ENCODE data around the gene USP20. TPM values are rescaled to one million over a fixed set of nuclear protein-coding genes. Genes with fewer than 3 reads are reported as not detected.

The USP20 gene
- total RNA-seq, 2 donors from 2014 or later = 14.5 to 23.4 TPM

GRCh38 chr9:129875687-129876395 lies 40.6 kb downstream of the USP20 start:
- no peak for DNase-seq
- H3K4me3 ChIP-seq = no peak overlapping the region

DNA sequence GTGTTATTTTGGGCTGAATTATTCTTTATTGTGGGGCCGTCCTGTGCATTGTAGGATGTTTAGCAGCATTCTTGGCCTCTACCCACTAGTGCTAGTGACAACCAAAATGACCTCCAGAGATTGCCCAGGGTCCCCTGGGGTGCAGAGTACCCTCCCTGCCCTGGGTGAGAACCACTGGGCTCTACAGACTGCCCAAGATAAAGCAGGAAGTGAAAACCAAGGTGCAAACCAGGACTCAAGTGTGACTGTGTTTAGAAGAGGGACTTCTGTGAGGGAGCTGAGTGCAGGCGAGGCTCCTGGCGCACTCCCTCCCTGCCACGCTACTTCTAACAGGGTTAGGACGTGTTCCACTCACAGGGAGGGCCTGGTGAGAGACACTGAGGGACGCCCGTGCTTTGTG lies 41.6 kb downstream of the USP20 start:
- DNase-seq (no peak), ATAC-seq (no peak)
- no peaks in the 10 kb centered on the region for H3K27me3 ChIP-seq
- WGBS, 2 donors = 89 to 100% methylated on average over 4 to 7 of the region's 7 CpGs
- no peak overlapping the region for H3K27ac ChIP-seq
- intact Hi-C loops (cut with DNase I) = no loop called here
- peaks cover 4 to 5% of the 10 kb centered on the region in 2 donors for H3K36me3 ChIP-seq (replicated peaks in 1 of 2; ENCODE audit: insufficient read depth in 1 of 2, low read depth in 2 of 2)
- H3K9me3 ChIP-seq = no peaks in the 10 kb centered on the region
- TF ChIP-seq, protein P1, sequence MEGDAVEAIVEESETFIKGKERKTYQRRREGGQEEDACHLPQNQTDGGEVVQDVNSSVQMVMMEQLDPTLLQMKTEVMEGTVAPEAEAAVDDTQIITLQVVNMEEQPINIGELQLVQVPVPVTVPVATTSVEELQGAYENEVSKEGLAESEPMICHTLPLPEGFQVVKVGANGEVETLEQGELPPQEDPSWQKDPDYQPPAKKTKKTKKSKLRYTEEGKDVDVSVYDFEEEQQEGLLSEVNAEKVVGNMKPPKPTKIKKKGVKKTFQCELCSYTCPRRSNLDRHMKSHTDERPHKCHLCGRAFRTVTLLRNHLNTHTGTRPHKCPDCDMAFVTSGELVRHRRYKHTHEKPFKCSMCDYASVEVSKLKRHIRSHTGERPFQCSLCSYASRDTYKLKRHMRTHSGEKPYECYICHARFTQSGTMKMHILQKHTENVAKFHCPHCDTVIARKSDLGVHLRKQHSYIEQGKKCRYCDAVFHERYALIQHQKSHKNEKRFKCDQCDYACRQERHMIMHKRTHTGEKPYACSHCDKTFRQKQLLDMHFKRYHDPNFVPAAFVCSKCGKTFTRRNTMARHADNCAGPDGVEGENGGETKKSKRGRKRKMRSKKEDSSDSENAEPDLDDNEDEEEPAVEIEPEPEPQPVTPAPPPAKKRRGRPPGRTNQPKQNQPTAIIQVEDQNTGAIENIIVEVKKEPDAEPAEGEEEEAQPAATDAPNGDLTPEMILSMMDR (IDR thresholded peaks at IDR 0.05) = no peak
- no peak for TF ChIP-seq POLR2A (IDR thresholded peaks at IDR 0.05)
- no peaks in the 10 kb centered on the region for H3K4me1 ChIP-seq
- H3K4me3 ChIP-seq = no peak overlapping the region

More at GRCh38 chr9:129875687-129876395, 40.6 kb downstream of the USP20 start:
- peaks cover 1 to 5% of the 10 kb centered on the region in 2 donors for H3K36me3 ChIP-seq (replicated peaks in 1 of 2; ENCODE audit: insufficient read depth in 1 of 2, low read depth in 2 of 2)
- no peak for ATAC-seq
- no peaks in the 10 kb centered on the region for H3K27me3 ChIP-seq
- no peak overlapping the region for H3K27ac ChIP-seq
- H3K9me3 ChIP-seq = no peaks in the 10 kb centered on the region
- intact Hi-C loops (cut with DNase I) = no loop called here
- H3K4me1 ChIP-seq = no peaks in the 10 kb centered on the region
- no peak for TF ChIP-seq POLR2A (IDR thresholded peaks at IDR 0.05)
- TF ChIP-seq, protein P1 (IDR thresholded peaks at IDR 0.05) = no peak
- 92 to 96% methylated on average over 13 to 27 of the region's 27 CpGs for WGBS, 2 donors

GRCh38 chr9:129878291-129878690 lies 43.0 kb downstream of the USP20 start:
- H3K9me3 ChIP-seq = no peaks in the 10 kb centered on the region
- no peaks in the 10 kb centered on the region for H3K27me3 ChIP-seq
- no peak overlapping the region for H3K27ac ChIP-seq
- DNase-seq = no peak
- WGBS, 2 donors = 91 to 96% methylated on average over 10 to 11 of the region's 11 CpGs
- TF ChIP-seq POLR2A (IDR thresholded peaks at IDR 0.05) = no peak
- TF ChIP-seq, protein P1 (IDR thresholded peaks at IDR 0.05) = no peak
- H3K36me3 ChIP-seq (replicated peaks in 1 of 2; ENCODE audit: insufficient read depth in 1 of 2, low read depth in 2 of 2) = peaks cover 4 to 5% of the 10 kb centered on the region in 2 donors
- intact Hi-C loops (cut with DNase I) = no loop called here
- no peaks in the 10 kb centered on the region for H3K4me1 ChIP-seq
- H3K4me3 ChIP-seq = no peak overlapping the region
- no peak for ATAC-seq

GRCh38 chr9:129879103-129879699 lies 43.9 kb downstream of the USP20 start:
- intact Hi-C loops (cut with DNase I) = no loop called here
- TF ChIP-seq, protein P1 (IDR thresholded peaks at IDR 0.05) = no peak
- no peak for TF ChIP-seq POLR2A (IDR thresholded peaks at IDR 0.05)
- Histone ChIP-seq H3K4me1 (peaks cover 7% of the 10 kb centered on the region), H3K36me3 (replicated peaks in 1 of 2; ENCODE audit: insufficient read depth in 1 of 2, low read depth in 2 of 2) (peaks cover 4 to 5% of the 10 kb centered on the region in 2 donors), H3K9me3 (no peaks in the 10 kb centered on the region), H3K27me3 (no peaks in the 10 kb centered on the region), H3K27ac (no peak overlapping the region), H3K4me3 (no peak overlapping the region)
- DNase-seq = no peak
- ATAC-seq = no peak
- 72 to 96% methylated on average over 6 to 15 of the region's 17 CpGs for WGBS, 2 donors
